GM06990 (cell line): ENCODE data around the gene PKP1.

ENCODE experiments used
- DNase-seq: peaks from one replicate; pipeline ENCODE4 v3.0.0-alpha.2; 2011; ENCODE audit not compliant: insufficient read length; ENCODE audit errors: extremely low read depth
- H3K27me3 ChIP-seq: replicated peaks from 2 replicates; pipeline ENCODE4 v1.6.0; 2011; ENCODE audit warnings: low read length; ENCODE audit not compliant: control insufficient read depth, insufficient read depth
- H3K36me3 ChIP-seq: 2 replicates; pipeline ENCODE4 v1.5.1; 2011; ENCODE audit warnings: low read length; ENCODE audit not compliant: control insufficient read depth, insufficient read depth
- H3K4me3 ChIP-seq: replicated peaks from 2 replicates; pipeline ENCODE4 v1.5.1; 2011; ENCODE audit warnings: low read depth, mild to moderate bottlenecking, control low read depth, low read length
- CTCF ChIP-seq: IDR thresholded peaks from 2 replicates; pipeline ENCODE4 v1.5.1; 2011; ENCODE audit warnings: low read length, control low read depth, mild to moderate bottlenecking, inconsistent platforms; ENCODE audit not compliant: insufficient read depth, poor library complexity, severe bottlenecking

Gene PKP1

GRCh38 chr1:201272799-201273198, 10.5 kb upstream of the PKP1 start:
- no peaks in the 10 kb centered on the region for H3K36me3 ChIP-seq
- H3K27me3 ChIP-seq = peaks cover 4% of the 10 kb centered on the region
- no peak overlapping the region for H3K4me3 ChIP-seq
- no peak for DNase-seq
- TF ChIP-seq CTCF = no peak

- no peak for TF ChIP-seq CTCF
- H3K27me3 ChIP-seq = peaks cover 1% of the 10 kb centered on the region
- no peaks in the 10 kb centered on the region for H3K36me3 ChIP-seq
- no peak for DNase-seq
- no peak overlapping the region for H3K4me3 ChIP-seq
Measured at GRCh38 chr1:201274616-201275252, 8.6 kb upstream of the PKP1 start.

- Histone ChIP-seq H3K36me3 (no peaks in the 10 kb centered on the region), H3K4me3 (no peak overlapping the region), H3K27me3 (peaks cover 1% of the 10 kb centered on the region)
- DNase-seq = no peak
- TF ChIP-seq CTCF = no peak
Measured at GRCh38 chr1:201275253-201275666, 8.0 kb upstream of the PKP1 start.

- no peaks in the 10 kb centered on the region for H3K36me3 ChIP-seq
- no peak for DNase-seq
- no peak for TF ChIP-seq CTCF
- H3K27me3 ChIP-seq = peaks cover 1% of the 10 kb centered on the region
- H3K4me3 ChIP-seq = no peak overlapping the region
Measured at GRCh38 chr1:201276891-201277290, 6.4 kb upstream of the PKP1 start.

GRCh38 chr1:201277441-201277840, 5.9 kb upstream of the PKP1 start:
- TF ChIP-seq CTCF = no peak
- no peaks in the 10 kb centered on the region for H3K36me3 ChIP-seq
- no peak for DNase-seq
- peaks cover 1% of the 10 kb centered on the region for H3K27me3 ChIP-seq
- no peak overlapping the region for H3K4me3 ChIP-seq

GRCh38 chr1:201279313-201279712, 4.0 kb upstream of the PKP1 start:
- Histone ChIP-seq H3K36me3 (no peaks in the 10 kb centered on the region), H3K27me3 (peaks cover 1% of the 10 kb centered on the region; the same call in 1 of the 2 replicates), H3K4me3 (no peak overlapping the region)
- DNase-seq = no peak
- no peak for TF ChIP-seq CTCF
